ENCODE data around the gene C1orf50.
"Not testable (repeated sequence)": the region's sequence is repeated elsewhere in the genome, so short reads cannot be mapped to it uniquely, and the experiment has no call there.

The C1orf50 gene

DNA sequence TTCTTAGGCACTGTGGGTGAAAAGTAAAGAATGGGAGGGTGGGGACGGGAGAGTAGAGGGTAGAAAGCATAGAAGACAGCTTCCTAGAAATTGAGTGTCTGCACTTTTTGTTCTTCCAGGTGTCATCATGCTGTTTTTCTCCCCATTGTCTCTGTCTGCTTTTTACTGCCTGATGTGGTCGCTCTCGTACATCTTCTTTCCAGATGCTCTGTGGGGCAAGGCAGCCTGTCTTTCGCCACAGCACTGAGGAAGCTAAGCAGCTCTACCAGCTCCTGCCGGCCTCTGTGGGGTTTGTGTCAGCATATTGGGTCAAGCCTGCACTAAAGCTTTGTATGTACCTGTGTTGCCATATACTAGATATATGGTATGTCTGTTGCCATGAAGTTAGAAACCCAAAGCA, 30.9 kb downstream of the C1orf50 start:
- Histone ChIP-seq H3K9me3 (ENCODE audit: control insufficient read depth, low read length) (no peaks in the 10 kb centered on the region), H3K27ac (ENCODE audit: low read depth, low read length, severe bottlenecking) (no peak overlapping the region), H3K4me1 (ENCODE audit: control insufficient read depth, insufficient read depth, low read length, poor library complexity, severe bottlenecking) (no peaks in the 10 kb centered on the region), H3K4me3 (ENCODE audit: extremely low read depth, insufficient read depth, low read length, poor library complexity, severe bottlenecking) (no peak overlapping the region), H3K36me3 (ENCODE audit: control insufficient read depth, insufficient read depth, low read length) (no peaks in the 10 kb centered on the region)
- WGBS, 2 experiments (ENCODE audit: insufficient coverage in 2 of 2), result 87 to 97% methylated on average over 3 to 5 of the region's 5 CpGs

DNA sequence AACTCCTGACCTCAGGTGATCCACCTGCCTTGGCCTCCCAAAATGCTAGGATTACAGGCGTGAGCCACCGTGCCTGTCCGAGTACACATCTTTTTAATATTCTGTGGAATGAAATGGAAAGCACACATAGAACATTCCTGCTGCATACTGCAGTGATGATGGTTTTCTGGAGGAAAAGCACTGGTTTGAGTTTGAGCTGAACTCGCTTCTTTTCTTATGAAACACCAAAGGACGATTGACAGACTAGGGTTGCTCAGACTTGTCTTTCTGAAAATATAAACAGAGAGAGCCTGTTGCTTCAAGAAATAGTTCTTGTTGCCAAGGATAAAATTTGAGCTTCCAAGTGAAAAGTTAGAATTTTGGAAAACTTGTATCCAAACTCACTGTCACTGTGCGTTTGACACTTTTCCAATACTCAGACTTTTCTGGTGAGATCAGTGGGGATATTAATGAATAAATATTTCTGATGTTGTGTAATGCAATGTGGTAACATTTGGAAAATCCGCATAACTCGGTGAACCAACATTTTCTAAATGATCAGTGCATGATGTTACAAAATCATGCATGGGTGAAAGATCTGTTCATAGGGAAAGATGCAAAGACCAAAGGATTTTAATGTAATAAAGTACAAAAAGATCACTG, 34.9 kb downstream of the C1orf50 start:
- Histone ChIP-seq H3K9me3 (ENCODE audit: control insufficient read depth, low read length) (peaks cover 4% of the 10 kb centered on the region), H3K4me1 (ENCODE audit: control insufficient read depth, insufficient read depth, low read length, poor library complexity, severe bottlenecking) (peaks cover 5% of the 10 kb centered on the region), H3K36me3 (ENCODE audit: control insufficient read depth, insufficient read depth, low read length) (peaks cover 22% of the 10 kb centered on the region), H3K4me3 (ENCODE audit: extremely low read depth, insufficient read depth, low read length, poor library complexity, severe bottlenecking) (no peak overlapping the region), H3K27ac (ENCODE audit: low read depth, low read length, severe bottlenecking) (no peak overlapping the region)
- 96 to 98% methylated on average over 4 of the region's 8 CpGs for WGBS, 2 experiments (ENCODE audit: insufficient coverage in 2 of 2)

DNA sequence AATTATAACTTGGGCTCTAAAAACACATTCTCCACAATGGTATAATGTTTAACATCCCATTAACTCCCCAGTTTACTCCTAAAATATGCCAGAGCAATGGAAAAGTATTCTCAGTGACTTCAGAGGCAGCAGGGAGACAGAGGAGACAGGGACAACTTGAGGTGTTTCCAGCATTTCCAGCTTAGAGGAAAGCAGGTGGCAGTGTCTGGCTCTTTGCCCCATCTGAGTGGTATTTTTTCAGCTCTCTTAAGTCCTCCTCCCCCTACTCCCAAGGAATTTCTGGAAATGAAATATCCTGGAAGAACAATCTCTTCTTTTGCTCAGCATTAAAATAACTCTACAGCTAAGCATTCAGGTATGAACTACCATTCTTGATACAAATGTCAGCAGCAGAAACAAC, 39.1 kb downstream of the C1orf50 start:
- H3K36me3 ChIP-seq (ENCODE audit: control insufficient read depth, insufficient read depth, low read length), result peaks cover 38% of the 10 kb centered on the region
- H3K4me1 ChIP-seq (ENCODE audit: control insufficient read depth, insufficient read depth, low read length, poor library complexity, severe bottlenecking), result peaks cover 6% of the 10 kb centered on the region

DNA sequence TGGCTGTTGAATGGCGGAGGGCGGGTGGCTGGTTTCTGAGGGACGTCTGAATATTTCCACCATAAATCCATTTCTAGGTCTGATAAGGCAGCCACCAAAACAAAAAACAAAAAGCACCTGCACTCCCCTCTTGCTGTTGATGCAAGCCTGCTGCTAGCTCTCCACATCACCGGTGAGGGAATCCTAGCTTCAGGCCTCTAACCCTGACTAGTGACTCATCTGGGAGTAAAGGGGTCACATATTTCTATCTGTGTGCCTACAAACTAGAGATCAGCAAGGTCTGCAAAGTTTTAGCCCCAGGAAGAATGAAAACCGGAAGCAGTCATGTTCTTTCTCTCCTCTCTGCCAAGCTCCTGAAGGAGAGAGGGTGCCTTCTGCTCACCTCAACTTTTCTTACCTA, 39.5 kb downstream of the C1orf50 start:
- no peak overlapping the region for H3K4me3 ChIP-seq (ENCODE audit: extremely low read depth, insufficient read depth, low read length, poor library complexity, severe bottlenecking)
- no peak overlapping the region for H3K27ac ChIP-seq (ENCODE audit: low read depth, low read length, severe bottlenecking)
- H3K36me3 ChIP-seq (ENCODE audit: control insufficient read depth, insufficient read depth, low read length), result peaks cover 42% of the 10 kb centered on the region
- H3K9me3 ChIP-seq (ENCODE audit: control insufficient read depth, low read length), result peaks cover 4% of the 10 kb centered on the region
- H3K4me1 ChIP-seq (ENCODE audit: control insufficient read depth, insufficient read depth, low read length, poor library complexity, severe bottlenecking), result peaks cover 6% of the 10 kb centered on the region
- WGBS, 2 experiments (ENCODE audit: insufficient coverage in 2 of 2), result 84 to 95% methylated on average over 4 to 5 of the region's 5 CpGs

More for the DNA sequence above, 39.1 kb downstream of the C1orf50 start:
- peaks cover 4% of the 10 kb centered on the region for H3K9me3 ChIP-seq (ENCODE audit: control insufficient read depth, low read length)
- no peak overlapping the region for H3K4me3 ChIP-seq (ENCODE audit: extremely low read depth, insufficient read depth, low read length, poor library complexity, severe bottlenecking)
- H3K27ac ChIP-seq (ENCODE audit: low read depth, low read length, severe bottlenecking), result no peak overlapping the region

DNA sequence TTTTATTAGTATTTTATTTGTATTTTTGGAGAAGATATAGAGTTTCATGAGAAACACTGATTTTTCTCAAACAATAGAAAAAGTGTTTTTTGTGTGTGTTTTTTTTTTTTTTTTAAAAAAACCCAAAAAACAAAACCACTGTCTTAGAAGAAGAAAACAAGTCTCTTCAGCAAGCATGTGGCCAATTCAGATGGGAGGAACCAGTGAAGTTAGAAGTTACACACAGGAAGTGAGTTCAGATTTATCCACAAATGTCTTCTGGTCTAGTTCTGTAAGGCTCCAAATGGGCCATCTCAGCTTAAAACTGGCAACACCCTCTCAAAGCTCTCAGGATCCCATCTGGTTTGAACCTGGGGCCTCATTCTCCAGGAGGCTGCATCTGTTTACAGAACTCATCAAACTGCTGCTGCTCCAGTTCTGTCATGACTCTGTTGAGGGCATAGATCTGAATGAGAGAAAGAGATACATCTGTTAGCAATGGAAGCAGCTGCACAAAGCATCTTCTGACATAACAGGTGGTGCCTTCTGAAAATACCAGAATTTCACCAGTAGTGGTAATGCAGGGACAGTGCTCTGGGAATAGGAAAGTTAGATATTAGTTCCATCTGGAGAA, 40.1 kb downstream of the C1orf50 start:
- no peak overlapping the region for H3K27ac ChIP-seq (ENCODE audit: low read depth, low read length, severe bottlenecking)
- H3K4me3 ChIP-seq (ENCODE audit: extremely low read depth, insufficient read depth, low read length, poor library complexity, severe bottlenecking), result no peak overlapping the region

DNA sequence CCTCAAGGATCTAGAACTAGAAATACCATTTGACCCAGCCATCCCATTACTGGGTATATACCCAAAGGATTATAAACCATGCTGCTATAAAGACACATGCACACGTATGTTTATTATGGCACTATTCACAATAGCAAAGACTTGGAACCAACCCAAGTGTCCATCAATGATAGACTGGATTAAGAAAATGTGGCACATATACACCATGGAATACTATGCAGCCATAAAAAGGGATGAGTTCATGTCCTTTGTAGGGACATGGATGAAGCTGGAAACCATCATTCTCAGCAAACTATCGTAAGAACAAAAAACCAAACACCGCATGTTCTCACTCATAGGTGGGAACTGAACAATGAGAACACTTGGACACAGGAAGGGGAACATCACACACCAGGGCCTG, 47.8 kb downstream of the C1orf50 start:
- H3K27ac ChIP-seq (ENCODE audit: low read depth, low read length, severe bottlenecking); H3K4me3 ChIP-seq (ENCODE audit: extremely low read depth, insufficient read depth, low read length, poor library complexity, severe bottlenecking); H3K4me1 ChIP-seq (ENCODE audit: control insufficient read depth, insufficient read depth, low read length, poor library complexity, severe bottlenecking); H3K9me3 ChIP-seq (ENCODE audit: control insufficient read depth, low read length): not testable (repeated sequence)
- no CpG with 5 or more reads among the region's 3 CpGs for WGBS, 2 experiments (ENCODE audit: insufficient coverage in 2 of 2)
- peaks cover 21% of the 10 kb centered on the region for H3K36me3 ChIP-seq (ENCODE audit: control insufficient read depth, insufficient read depth, low read length)

More for the DNA sequence above, 40.1 kb downstream of the C1orf50 start:
- Histone ChIP-seq H3K4me1 (ENCODE audit: control insufficient read depth, insufficient read depth, low read length, poor library complexity, severe bottlenecking) (peaks cover 6% of the 10 kb centered on the region), H3K36me3 (ENCODE audit: control insufficient read depth, insufficient read depth, low read length) (peaks cover 43% of the 10 kb centered on the region), H3K9me3 (ENCODE audit: control insufficient read depth, low read length) (peaks cover 4% of the 10 kb centered on the region)

DNA sequence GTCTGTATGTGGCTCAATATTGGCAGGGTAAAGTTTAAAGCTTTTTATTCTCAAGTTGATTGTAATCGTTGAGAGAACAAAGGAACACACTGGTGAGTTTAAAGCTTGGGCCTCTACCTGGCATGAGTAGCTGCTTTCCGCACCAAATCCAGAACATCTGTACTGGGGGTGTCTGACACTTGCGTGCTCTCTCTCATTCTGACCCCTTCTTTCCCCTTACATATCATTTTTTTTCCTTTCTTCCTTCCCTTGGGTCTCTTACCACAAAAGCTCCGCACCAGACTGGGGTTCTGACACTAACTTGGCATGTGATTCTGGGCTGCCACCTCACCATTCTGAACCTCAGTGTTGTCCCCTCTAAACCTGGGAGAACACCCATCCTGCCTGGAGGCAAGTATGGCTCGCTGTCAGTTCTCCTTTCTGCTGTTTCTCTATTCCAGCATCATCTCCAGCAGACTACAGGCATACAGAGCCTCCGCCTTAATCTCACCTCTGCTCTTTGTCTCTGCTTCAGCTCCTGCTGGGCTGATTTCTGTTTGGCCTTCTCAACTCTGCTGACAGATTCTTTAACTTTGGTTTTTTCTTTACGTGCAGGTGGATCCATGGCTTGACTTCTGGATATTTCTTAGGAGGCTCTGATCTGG, 49.0 kb downstream of the C1orf50 start:
- H3K4me3 ChIP-seq (ENCODE audit: extremely low read depth, insufficient read depth, low read length, poor library complexity, severe bottlenecking), result peak overlapping the region; percentile 59
- 57 to 78% methylated on average over 4 to 6 of the region's 7 CpGs for WGBS, 2 experiments (ENCODE audit: insufficient coverage in 2 of 2)
- H3K9me3 ChIP-seq (ENCODE audit: control insufficient read depth, low read length), result peaks cover 4% of the 10 kb centered on the region
- peaks cover 15% of the 10 kb centered on the region for H3K36me3 ChIP-seq (ENCODE audit: control insufficient read depth, insufficient read depth, low read length)
- H3K27ac ChIP-seq (ENCODE audit: low read depth, low read length, severe bottlenecking), result peak overlapping the region; percentile 99
- peaks cover 12% of the 10 kb centered on the region for H3K4me1 ChIP-seq (ENCODE audit: control insufficient read depth, insufficient read depth, low read length, poor library complexity, severe bottlenecking)

DNA sequence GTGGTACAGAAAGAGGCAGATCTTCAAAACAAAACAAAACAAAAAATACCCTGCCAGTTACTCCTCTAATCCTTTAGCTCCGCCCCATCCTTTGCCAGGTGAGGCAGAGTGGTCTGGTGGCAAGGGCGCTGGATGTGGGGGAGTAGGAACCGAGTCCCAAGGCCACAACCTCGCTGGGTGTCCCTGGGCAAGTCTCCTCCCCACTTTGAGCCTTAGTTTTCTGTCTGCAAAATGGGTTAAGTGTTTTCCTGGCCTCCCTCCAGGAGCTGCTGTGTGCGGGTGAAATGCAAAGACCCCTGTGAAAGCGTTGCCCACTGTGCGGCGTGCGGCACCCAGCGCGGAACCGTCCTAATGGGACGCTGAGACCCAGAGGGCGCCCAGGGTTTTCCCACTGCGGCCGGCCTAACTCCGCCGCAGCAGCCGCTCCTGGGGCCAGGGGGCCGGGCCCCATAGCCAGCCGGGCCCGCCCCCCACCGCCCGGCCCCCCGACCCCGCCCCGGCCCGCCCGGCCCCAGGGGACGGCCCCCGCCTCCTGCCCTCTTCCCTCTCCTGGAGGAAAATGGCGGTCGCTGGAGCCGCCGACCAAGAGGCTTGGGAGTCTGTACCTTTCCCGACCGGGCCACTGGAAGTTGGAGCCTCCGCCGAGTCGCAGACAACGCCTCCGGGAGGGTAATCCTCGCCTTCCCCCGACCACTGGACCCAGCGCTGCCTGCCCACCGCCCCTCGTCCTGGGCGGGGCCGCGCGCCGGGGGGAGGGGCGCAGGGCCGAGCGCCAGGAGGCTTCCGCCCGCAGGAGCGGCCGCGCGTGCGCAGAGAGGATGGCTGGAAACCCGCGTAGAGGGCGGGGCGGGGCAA, 49.8 kb downstream of the C1orf50 start, which contains the start of the genes ERMAP and SVBP:
Gene ERMAP (plus strand): TSS at position 538 of the 855 bp plus-strand sequence. CDS start 13,327 bp downstream, outside the sequence.
Gene SVBP (minus strand): TSS at position 813 of the 855 bp plus-strand sequence. CDS start 853 bp downstream, outside the sequence.
- peaks cover 9% of the 10 kb centered on the region for H3K36me3 ChIP-seq (ENCODE audit: control insufficient read depth, insufficient read depth, low read length)
- peak within 1 kb of the TSS; percentile 99 for H3K27ac ChIP-seq (ENCODE audit: low read depth, low read length, severe bottlenecking)
- peaks cover 4% of the 10 kb centered on the region for H3K9me3 ChIP-seq (ENCODE audit: control insufficient read depth, low read length)
- 0% methylated on average over 24 to 29 of the region's 66 CpGs for WGBS, 2 experiments (ENCODE audit: insufficient coverage in 2 of 2)
- H3K4me3 ChIP-seq (ENCODE audit: extremely low read depth, insufficient read depth, low read length, poor library complexity, severe bottlenecking), result peak within 1 kb of the TSS; percentile 59
- H3K4me1 ChIP-seq (ENCODE audit: control insufficient read depth, insufficient read depth, low read length, poor library complexity, severe bottlenecking), result peaks cover 12% of the 10 kb centered on the region

DNA sequence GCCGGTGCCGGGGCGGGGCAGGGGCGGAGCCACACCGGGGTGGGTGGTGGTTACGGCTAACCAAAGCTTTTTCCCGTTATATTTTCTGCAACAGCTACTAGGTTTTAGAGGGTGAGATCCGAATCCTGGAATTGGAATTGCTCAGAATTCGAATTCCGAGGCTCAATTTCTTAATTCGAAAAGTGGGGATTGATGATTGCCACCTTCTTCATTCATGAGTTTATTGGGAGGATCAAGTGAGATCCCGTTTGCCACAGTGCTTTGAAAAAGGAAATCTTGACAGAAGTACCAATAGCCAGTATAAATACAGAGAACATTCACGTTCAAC, 50.4 kb downstream of the C1orf50 start:
- WGBS, 2 experiments (ENCODE audit: insufficient coverage in 2 of 2), result 2% methylated on average over 9 to 12 of the region's 13 CpGs
- peaks cover 12% of the 10 kb centered on the region for H3K4me1 ChIP-seq (ENCODE audit: control insufficient read depth, insufficient read depth, low read length, poor library complexity, severe bottlenecking)
- H3K9me3 ChIP-seq (ENCODE audit: control insufficient read depth, low read length), result peaks cover 4% of the 10 kb centered on the region
- H3K27ac ChIP-seq (ENCODE audit: low read depth, low read length, severe bottlenecking), result peak overlapping the region; percentile 99
- H3K4me3 ChIP-seq (ENCODE audit: extremely low read depth, insufficient read depth, low read length, poor library complexity, severe bottlenecking), result peak overlapping the region; percentile 59
- peaks cover 9% of the 10 kb centered on the region for H3K36me3 ChIP-seq (ENCODE audit: control insufficient read depth, insufficient read depth, low read length)

DNA sequence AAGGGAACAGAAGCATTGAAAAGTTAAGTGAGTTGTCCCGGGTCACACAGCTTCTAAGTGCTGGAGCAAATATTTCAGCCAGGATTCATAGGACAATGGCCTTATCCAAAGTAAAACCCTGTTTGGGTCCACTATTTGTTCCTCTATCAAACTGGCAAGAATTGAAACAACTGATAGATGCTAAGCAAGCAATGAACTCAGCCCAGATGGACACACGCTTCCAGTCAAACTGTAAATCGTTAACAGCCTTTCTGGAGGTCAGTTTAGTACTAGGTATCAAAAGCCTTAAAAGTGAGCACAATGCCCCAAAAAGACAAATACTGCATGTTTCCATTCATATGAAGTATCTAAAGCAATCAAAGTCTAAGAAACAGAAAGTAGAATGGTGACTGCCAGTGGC, 50.9 kb downstream of the C1orf50 start:
- WGBS, 2 experiments (ENCODE audit: insufficient coverage in 2 of 2), result 91 to 100% methylated on average over 1 to 3 of the region's 3 CpGs
- peaks cover 4% of the 10 kb centered on the region for H3K9me3 ChIP-seq (ENCODE audit: control insufficient read depth, low read length)
- no peak overlapping the region for H3K4me3 ChIP-seq (ENCODE audit: extremely low read depth, insufficient read depth, low read length, poor library complexity, severe bottlenecking)
- no peak overlapping the region for H3K27ac ChIP-seq (ENCODE audit: low read depth, low read length, severe bottlenecking)
- peaks cover 12% of the 10 kb centered on the region for H3K4me1 ChIP-seq (ENCODE audit: control insufficient read depth, insufficient read depth, low read length, poor library complexity, severe bottlenecking)
- H3K36me3 ChIP-seq (ENCODE audit: control insufficient read depth, insufficient read depth, low read length), result peaks cover 9% of the 10 kb centered on the region
